ENCODE data around the gene PACS1. TPM values are rescaled to one million over a fixed set of nuclear protein-coding genes. Genes with fewer than 3 reads are reported as not detected.

Gene PACS1
- total RNA-seq, 1 donor from 2014 or later, result 42.6 TPM

DNA sequence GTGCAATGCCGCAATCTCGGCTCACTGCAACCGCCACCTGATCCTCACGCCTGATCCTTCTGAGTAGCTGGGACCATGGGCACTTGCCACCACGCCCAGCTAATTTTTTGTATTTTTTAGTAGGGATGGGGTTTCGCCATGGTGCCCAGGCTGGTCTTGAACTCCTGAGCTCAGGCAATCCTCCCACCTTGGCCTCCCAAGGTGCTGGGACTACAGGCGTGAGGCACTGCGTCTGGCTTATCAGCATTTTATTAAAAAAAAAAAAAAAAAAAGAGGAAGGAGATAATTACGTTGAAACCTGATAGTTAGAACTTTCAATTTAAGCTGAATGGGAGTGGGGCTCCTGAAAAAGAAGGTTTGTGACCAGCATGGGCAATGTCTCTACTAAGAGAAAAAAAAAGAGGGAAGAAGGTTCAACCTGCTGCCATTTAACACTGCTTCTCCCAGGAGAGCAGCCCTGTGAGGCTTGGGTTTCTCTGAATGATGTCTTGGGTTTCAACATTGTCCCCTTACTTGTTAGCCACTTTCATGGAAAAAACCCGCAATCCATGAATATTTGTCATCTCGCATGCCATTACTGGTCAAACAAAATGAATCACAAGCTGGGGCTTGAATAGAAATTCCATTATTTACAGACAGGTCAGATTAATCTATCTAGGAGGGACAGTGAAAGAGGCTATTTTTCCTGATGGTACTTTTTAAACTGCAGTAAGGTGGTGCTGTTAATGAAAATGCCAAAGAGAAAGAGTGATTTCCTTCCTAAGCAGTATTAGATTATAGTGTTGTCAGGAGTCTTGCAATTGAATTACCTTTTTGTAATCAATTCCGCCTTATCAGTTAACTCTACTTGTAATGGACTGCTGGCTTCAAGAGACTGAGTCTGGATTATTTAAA lies 72.5 kb downstream of the PACS1 start:
- no peak for DNase-seq (ENCODE audit: low spot score)

DNA sequence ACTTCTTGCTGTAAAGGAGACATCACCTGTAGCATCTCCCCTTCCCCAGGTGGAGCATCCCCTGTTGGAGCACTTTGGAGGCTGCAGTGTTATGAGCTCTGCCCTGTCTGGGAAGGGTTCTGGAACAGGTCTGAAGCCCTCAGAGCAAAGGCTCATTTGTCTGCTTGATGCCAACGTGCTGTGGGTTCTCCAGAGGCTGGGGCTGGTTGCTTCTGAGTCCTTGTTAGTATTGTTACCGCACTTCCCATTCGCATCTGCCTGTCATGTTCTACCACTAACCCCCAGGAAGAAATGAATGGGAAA lies 73.1 kb downstream of the PACS1 start:
- DNase-seq (ENCODE audit: low spot score), result no peak

DNA sequence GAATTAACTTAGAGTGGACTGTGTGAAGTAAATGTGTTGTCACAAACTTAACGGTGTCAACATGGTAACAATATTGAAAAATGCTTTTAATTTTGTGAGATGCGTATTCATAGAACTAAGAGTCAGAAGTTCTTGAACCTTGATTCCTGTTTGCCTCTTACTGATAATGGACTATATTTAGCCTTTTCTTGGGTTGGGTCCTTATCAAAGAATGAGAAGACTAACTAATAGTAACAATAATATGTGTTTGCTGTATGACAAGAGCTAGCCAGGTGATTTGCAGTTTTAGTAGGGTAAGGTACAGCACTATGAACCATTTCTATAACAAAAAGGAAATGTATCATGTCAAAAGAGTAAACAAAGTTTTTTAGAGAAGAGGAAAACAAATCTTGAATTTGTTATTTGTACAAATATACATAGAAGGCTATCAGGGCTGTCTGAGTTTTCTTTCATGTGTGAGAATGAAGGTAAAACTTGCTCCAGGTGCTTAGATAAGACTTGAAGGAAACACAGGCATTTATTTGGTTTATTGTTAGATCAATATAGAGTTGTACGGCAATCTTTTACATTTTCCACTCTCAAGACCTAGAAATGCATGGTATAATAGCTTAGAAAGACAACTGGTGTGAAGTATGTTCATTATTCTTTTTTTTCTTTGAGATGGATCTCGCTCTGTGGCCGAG lies 74.1 kb downstream of the PACS1 start:
- DNase-seq (ENCODE audit: low spot score), result no peak

DNA sequence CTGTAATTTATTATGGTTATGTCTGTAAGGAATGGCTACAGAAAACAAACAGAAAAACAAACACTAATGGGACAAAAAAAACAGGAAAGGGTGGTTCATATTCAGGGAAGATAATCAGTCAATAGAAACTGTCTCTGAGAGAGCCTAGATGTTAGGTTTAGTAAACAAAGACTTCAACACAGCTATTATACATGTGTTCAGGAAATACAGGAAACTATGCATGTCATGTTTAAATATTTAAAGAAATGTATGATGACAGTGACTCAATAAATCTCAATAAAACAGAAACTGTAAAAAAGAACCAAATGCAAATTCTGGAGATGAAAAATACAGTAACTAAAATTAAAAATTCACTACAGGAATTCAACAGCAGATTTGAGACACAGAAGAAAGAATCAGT lies 76.0 kb downstream of the PACS1 start:
- DNase-seq (ENCODE audit: low spot score), result no peak

DNA sequence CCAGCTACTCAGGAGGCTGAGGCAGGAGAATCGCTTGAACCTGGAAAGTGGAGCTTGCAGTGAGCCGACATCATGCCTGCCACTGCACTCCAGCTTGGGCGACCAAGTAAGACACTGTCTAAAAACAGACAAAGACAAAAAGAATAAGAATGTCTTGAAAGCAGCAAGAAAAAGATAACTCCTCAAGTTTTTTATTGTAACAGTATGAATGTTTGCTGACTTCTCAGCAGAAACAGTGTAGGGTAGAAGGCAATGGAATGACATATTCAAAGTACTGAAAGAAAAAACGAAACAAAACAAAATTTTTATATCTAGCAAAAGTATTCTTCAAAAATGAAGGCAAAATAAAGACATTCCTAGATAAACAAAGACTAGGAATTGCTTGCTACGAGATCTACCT lies 76.9 kb downstream of the PACS1 start:
- no peak for DNase-seq (ENCODE audit: low spot score)

DNA sequence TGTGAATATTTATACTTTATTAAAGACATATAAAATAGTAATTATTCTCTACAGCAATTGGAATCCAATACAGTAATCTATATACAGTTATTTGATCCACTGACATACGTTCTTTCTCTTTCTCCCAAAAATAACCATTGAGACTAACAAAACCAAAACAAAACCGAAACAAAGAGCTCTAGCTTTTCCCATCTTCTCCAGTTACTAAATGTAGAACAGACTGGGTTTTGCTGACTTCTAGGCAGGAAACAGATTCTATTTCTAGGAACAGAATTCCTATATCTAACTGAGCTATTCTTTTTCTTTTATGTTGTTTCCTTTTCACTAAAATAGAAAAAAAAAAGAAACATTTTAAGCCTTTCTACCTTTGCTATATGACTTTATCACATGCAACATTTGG lies 80.1 kb downstream of the PACS1 start:
- no peak for DNase-seq (ENCODE audit: low spot score)

DNA sequence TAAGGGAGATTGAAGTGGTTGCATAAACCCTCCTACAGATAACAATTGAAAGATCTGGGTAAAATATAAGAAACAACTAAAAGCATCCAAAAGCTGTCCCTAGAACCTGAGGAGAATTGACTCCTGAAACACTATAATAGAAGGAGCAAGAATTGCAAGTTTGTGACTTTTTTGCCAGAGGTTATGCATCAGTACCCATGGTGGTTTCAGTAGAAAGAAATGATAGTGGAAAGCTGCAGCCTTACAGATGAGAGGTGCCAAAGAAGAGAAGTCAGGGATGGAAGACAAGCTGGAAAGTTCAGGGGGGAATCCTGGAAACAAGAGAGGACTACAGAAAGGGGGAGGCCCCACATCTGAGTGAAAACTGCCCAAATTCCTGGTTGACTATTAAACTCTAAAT lies 80.7 kb downstream of the PACS1 start:
- no peak for DNase-seq (ENCODE audit: low spot score)

DNA sequence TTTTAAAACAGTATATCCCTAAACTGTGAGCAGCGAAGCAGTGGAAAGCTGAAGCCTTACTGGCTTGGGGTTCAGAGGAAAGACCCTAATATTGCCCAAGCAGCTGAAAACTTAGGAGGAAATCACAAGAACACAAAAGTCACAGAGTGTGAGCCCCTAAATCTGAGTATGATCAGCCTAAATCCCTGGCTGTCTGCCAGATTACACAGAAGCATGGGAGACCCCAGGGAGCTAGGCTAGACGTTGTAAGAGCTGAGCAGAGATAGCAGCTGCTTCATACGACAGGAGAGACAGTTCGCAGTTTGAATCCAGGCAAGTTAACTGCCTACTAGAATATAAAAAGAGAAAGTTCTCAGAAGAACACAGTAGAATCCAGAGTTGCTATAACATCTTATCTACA lies 81.2 kb downstream of the PACS1 start:
- no peak for DNase-seq (ENCODE audit: low spot score)

DNA sequence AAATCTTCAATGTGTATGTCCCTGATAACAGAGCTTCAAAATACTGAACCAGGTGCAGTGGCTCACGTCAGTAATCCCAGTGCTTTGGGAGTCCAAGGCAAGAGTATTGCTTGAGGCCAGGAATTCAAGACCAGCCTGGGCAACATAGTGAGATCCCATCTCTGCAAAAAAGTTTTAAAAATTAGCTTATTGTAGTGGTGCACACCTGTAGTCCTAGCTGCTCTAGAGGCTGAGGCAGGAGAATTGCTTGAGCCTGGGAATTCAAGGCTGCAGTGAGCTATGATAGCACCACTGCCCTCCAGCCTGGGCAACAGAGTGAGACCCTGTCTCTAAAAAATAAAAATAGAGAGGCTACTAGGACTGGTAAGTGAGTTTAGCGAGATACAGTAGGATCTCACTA lies 84.0 kb downstream of the PACS1 start:
- no peak for DNase-seq (ENCODE audit: low spot score)

DNA sequence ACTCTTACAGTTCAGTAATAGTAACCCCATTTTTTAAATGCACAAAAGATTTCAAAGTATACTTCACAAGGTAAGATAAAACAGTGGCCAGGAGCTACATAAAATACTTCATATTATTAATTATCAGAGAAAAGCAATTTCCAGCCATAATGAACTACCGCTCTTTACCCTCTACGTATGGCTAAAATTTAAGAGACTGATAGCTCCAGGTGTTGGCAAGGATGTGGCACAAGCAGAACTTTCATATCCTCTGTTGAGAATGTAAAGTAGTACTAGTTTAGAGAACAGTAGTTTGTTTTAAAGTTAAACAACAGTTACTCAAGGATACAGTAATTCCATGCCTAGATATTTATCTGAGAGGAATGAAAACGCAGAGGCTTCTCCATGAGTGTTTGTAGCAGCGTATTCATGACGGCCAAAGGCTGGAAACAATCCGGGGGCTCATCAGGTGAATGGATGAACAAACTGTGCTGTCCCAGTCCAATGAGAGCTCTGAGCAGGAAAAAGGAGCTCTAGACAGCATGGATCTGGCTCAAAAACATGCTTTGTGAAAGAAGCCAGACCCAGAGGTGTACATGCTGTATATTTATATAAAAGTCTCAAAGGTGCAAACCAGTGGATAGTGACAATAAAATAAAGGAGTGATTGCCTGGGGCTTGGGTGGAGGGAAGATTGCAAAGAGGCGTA lies 85.5 kb downstream of the PACS1 start:
- DNase-seq (ENCODE audit: low spot score), result no peak

DNA sequence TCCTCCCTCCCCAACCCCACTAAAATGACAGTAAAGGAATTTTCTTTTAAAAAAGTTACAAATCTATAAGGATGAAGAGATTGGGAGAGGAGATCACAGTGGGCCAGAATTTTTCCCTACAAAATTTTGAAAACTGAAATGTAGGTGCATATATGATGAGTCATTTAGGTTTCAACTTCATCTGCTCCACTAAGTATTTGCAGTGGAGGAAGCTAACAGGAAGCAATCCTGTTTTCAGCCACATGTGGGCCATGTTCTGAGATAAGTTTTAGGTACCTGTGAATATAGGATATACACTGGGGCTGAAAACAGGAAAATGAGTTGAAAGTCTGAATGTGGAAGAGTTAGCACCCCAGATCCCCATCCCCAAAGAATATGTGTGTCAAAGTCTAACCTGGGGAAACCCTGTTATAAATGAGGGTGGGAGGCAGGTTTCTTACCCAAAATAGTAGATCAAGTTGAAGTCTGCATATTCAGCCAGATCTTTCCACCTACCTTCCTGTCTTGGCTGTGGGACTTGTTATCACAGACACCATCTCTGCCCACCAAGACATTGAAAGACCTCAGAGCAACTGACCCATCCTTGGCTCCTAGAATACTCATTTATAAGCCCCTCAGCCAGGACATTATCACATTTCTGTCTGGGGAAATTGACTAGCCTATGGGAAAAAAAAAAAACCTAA lies 87.3 kb downstream of the PACS1 start:
- no peak for DNase-seq (ENCODE audit: low spot score)

DNA sequence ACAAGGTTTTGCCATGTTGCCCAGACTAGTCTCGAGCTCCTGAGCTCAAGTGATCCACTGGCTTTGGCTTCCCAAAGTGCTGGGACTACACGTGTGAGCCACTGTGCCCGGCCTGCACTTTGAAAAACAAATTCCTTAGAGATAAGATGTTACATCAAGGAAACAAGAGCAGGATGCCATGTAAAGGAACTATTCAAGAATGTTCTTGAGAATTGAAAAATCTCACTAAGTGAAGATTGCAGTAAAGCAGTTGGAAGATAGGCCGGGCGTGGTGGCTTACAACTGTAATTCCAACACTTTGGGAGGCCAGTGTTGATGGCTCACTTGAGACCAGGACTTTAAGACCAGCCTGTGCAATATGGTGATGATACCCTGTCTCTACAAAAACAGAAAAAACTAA lies 88.1 kb downstream of the PACS1 start:
- DNase-seq (ENCODE audit: low spot score), result no peak

DNA sequence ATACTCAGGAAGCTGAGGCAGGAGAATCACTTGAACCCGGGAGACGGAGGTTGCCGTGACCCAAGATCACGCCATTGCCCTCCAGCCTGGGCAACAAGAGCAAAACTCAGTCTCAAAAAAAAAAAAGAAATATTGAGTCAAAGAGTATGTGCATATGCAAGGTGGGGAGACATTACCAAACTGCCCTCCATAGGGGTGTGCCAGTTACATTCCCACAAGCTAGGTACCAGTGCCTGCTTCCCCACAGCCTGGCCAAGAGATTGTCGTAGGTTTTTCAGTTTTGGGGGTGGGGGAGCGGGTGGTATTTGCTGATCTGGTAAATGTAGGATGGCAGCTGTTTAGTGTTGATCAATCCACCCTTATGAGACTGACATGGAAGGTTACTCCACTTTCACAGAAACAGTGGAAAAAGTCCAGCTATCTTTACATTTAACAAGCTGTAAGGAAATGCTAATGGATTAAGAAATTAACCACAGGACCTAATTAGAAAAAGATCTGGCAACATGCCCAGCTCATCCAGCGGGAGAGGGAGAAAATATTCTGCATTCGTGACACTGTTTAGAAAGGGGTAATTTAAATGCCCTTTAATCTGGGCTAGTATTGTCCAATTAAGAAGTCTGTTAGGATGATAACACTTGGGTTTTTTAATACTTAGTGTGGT lies 89.4 kb downstream of the PACS1 start:
- no peak for DNase-seq (ENCODE audit: low spot score)

DNA sequence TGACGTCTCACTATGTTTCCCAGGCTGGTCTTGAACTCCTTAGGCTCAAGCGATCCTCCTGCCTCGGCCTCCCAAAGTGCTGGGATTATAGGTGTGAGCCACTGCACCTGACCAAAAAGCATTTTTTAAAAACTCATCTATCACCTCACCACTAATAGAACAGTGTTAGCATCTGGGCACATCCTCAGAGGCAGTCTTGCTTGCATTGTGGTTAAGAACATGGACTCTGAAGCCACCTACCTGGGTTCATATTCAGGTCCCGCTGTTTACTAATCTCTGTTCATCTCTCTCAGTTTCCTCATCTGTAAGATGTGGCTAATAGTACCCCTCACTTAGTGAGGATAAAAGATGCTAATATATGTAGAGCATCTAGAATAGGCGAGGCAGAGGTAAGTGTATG lies 90.6 kb downstream of the PACS1 start:
- no peak for DNase-seq (ENCODE audit: low spot score)

DNA sequence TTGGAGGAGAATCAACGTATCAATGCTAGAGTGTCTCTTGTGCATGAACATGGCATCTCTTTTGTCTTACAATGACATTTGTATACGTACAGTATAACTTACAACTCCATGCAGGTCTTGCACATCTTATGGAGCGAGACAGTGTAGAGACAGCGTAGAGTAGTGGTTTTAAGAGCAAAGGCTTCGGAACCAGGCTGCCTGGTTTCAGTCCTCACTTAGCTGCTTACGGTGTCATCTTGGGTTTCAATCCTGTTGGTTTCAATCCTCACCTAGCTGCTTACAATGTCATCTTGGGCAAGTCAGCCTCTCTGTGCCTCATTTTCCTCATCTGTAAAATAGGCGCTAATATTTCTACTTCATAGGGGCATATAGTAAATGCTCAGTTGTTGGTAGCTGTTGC lies 98.2 kb downstream of the PACS1 start:
- DNase-seq (ENCODE audit: low spot score), result no peak

DNA sequence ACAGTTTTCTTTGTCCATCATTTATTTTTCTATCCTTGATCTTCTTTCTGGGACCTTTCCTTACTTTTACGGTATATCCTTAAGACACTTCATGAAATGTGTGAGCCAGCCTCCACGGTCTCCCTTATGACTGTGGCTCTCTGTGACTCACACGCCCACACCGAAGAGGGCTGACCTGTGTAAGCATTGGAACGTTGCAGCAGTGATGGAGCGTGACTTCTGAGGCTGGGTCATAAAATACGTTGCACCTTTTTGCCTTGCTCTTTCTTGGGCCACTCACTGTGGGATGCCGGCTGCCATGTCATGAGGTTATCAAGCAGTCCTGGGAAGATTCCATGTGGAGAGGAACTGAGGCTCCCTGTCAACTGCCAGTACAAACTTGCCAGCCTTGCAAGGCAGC lies 102.1 kb downstream of the PACS1 start:
- DNase-seq (ENCODE audit: low spot score), result no peak

DNA sequence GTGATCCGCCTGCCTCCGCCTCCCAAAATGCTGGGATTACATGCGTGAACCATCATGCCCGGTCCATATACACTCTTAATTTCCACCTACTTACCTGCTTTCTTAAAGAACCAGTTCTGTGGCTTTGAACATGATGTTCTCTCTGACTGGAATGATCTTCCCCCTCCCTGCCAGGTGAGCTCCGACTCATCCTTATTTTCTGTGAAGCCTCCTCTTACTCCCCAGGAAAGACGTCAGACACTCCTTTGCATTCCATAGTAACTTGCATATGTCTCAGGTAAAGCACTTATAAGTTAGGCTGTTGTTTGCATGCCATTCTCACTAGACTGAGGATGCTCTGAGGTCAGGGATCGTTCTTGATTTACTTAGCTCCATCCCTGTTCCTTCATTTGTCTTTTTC lies 106.6 kb downstream of the PACS1 start:
- DNase-seq (ENCODE audit: low spot score), result no peak

DNA sequence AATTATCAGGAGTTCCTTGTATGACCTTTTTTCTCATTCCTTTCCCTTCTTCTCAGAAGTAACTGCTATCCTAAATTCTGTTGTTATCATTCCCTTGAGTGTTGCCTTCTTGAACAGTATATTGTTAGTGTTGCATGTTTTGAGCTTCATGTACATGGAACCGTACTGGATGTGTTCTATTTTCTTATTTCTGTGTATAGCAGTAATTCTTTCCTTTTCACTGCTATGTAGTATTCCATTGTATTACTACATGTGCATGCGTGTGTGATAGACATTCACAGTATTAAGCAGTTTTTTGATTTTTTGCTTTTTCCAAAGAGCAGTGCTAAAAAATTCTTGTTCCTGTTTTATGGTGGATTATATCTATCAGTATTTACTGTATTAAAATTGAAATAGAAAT lies 108.1 kb downstream of the PACS1 start:
- DNase-seq (ENCODE audit: low spot score), result no peak

DNA sequence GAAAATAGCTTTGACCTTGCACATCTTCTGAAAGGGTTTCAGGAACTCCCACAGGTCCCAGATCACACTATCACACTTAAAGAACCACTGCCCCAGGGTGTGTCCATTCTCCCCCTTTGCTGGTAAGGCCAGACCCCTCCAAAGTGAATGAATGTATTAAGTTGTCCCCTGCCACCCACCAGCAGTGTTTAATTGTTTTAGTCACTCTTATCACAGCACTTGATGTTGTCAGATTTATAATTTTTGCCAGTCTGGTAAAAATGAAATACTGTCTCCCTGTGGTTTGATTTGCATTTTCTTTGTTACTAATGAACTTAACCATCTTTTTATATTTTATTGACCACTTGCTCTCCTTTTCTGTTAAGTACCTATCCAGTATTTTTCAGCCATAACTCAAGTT lies 108.8 kb downstream of the PACS1 start:
- no peak for DNase-seq (ENCODE audit: low spot score)

DNA sequence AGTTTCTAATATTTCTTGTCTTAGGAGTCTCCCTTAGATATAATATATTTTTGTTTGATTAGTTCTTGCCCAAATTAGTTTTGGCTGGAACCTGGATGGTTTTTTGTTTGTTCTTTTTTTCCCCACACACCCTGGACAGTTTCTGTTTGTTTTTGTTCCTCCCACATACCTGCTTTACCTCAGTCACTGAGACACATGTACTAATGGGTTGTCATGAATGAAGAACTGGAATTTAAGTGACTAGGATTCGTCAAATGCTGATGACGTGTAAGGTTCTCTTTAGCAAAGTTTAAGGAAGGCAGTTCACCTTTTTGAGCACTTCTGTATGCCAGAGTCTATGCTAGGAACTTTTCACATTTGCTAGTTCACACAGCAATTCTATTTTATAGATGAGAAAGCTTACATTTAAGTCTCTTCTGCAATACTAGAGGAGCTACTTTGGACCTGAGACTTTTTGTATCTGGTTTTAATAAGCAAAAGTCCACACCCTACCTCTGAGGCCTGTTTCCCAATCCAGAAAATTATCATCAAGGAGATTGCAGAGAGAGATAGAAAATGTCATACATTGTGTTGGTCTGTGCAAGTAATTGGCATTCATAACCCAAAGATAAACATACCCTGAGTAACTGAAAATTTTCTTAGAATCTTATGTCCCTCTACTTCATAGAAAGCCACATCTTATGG lies 111.7 kb downstream of the PACS1 start:
- no peak for DNase-seq (ENCODE audit: low spot score)

DNA sequence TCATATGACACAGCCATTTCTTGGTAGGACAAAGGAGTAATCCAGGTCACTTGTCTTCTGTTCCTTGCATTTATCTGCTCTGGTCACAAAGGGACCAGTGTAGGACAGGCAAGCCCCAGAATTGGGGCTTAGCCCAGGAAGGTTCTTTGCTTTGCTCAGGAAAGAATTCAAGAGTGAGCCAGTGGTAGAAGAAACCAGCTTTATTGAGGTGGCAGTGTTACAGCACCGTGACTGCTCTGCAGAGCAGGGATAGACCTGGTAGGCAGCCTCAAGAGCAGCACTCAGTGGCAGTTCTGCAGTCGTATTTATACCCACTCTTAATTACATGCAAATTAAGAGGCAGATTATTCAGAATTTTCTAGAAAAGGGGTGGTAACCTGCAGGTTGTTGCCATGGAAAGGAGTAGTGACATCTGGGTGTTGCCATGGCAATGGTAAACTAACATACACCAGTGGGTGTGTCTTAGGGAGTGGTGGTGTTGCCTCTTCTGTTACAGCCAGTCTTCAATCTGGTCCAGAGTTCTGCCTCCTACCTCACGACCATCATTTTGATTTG lies 113.5 kb downstream of the PACS1 start:
- no peak for DNase-seq (ENCODE audit: low spot score)
